Sigmoid colon (tissue), 7 donors: ENCODE measurements around the gene RAB31. TPM values are rescaled to one million over a fixed set of nuclear protein-coding genes. Genes with fewer than 3 reads are reported as not detected.

Experiments
- DNase-seq: peaks from one replicate; pipeline ENCODE4 v3.0.0-alpha.2; 2019
- H3K27ac ChIP-seq, 4 donors: fragments of 200-600 bp; sonication (generic); one replicate each; pipeline ENCODE4 v1.5.1; 2016 to 2019; ENCODE audit warnings: mild to moderate bottlenecking in 1 of 4
- H3K27me3 ChIP-seq, 3 donors: fragments of 200-600 bp; sonication (generic); one replicate each; pipeline ENCODE4 v1.5.1; 2019; ENCODE audit warnings: mild to moderate bottlenecking in 1 of 3
- H3K36me3 ChIP-seq, 4 donors: fragments of 200-600 bp; sonication (generic); one replicate each; pipeline ENCODE4 v1.5.1; 2016 to 2019
- H3K4me1 ChIP-seq, 4 donors: fragments of 200-600 bp; sonication (generic); one replicate each; pipeline ENCODE4 v1.5.1; 2017 to 2019
- H3K4me3 ChIP-seq, 4 donors: fragments of 200-600 bp; sonication (generic); one replicate each; pipeline ENCODE4 v1.5.1; 2017 to 2019; ENCODE audit warnings: mild to moderate bottlenecking in 2 of 4, moderate library complexity in 1 of 4
- H3K9me3 ChIP-seq, 4 donors: fragments of 200-600 bp in 3 of 4; sonication (generic) in 3 of 4; one replicate each; pipeline versions ENCODE4 v1.5.1 to v1.6.1; 2013 to 2019
- CTCF ChIP-seq, 4 experiments: fragments of 450-650 bp in 3 of 4; fragments of 200-600 bp in 1 of 4; IDR thresholded peaks; one replicate each; pipeline ENCODE4 v1.5.1; 2016 to 2019; ENCODE audit warnings: antibody characterized with exemption in 4 of 4, mild to moderate bottlenecking in 3 of 4, moderate library complexity in 2 of 4
- EP300 ChIP-seq, 4 donors: sonication (generic); formaldehyde crosslinking; IDR thresholded peaks; one replicate each; pipeline ENCODE4 v1.6.1; 2017; ENCODE audit warnings: antibody characterized with exemption in 4 of 4
- POLR2A ChIP-seq, 2 donors: fragments of 450-650 bp; IDR thresholded peaks; one replicate each; pipeline ENCODE4 v1.6.1; 2016; ENCODE audit warnings: antibody characterized with exemption in 2 of 2, mild to moderate bottlenecking in 2 of 2, moderate library complexity in 2 of 2
- POLR2AphosphoS5 ChIP-seq, 4 donors: sonication (generic); formaldehyde crosslinking; IDR thresholded peaks; one replicate each; pipeline ENCODE4 v1.6.1; 2017; ENCODE audit warnings: antibody characterized with exemption in 4 of 4
- WGBS, 2 donors: extraction: QIAGEN DNeasy Blood & Tissue Kit; methylation state at CpG; one replicate each; pipeline ENCODE4 v1.1.7; 2013; 5-methylcytosine and 5-hydroxymethylcytosine counted together
- intact Hi-C: fragments of 100-400 bp; cut with DNase I; formaldehyde crosslinking; loops from one replicate; pipeline ENCODE4 v1.15.1; 2023
- polyA plus RNA-seq, 3 donors: library from polyadenylated mRNA; stranded (reverse); fragments of 200-250 nt; gene quantifications; one replicate each; pipeline ENCODE4 v1.2.3, GENCODE V29; 2013
- total RNA-seq, 4 donors: library from RNA; depleted of rRNA; stranded (reverse); fragments of >200 nt; gene quantifications; one replicate each; pipeline ENCODE4 v1.1.0, GENCODE V29; 2016
- donor health status: healthy with polysubstance abuse.
- donor health status: Bipolar disorder and iron deficiency.
- donor health status: healthy.

The RAB31 gene
- total and polyA plus RNA-seq, 7 donors = 16.2 to 74.6 (median 52.0) TPM

- intact Hi-C loops = no loop called here
- TF ChIP-seq POLR2A (IDR thresholded peaks at IDR 0.05) (no peak), EP300 (IDR thresholded peaks at IDR 0.05) (no peak), CTCF (IDR thresholded peaks at IDR 0.05) (no peak), POLR2AphosphoS5 (IDR thresholded peaks at IDR 0.05) (no peak)
- WGBS, 2 donors = 85% methylated on average over 9 of the region's 9 CpGs
- Histone ChIP-seq H3K9me3 (no peaks in the 10 kb centered on the region), H3K4me3 (no peak overlapping the region), H3K27ac (no peak overlapping the region), H3K27me3 (no peaks in the 10 kb centered on the region), H3K36me3 (peaks cover 0 to 11% (median 0%) of the 10 kb centered on the region in 4 donors), H3K4me1 (peaks cover 0 to 30% (median 5%) of the 10 kb centered on the region in 4 donors)
- DNase-seq = peak; percentile 60
These were observed 23.9 kb downstream of the RAB31 start for GRCh38 chr18:9732031-9732430.

GRCh38 chr18:9734189-9734588, 26.1 kb downstream of the RAB31 start:
- H3K27ac ChIP-seq = no peak overlapping the region

GRCh38 chr18:9735238-9735637, 27.1 kb downstream of the RAB31 start:
- no peak for DNase-seq
- Histone ChIP-seq H3K27ac (no peak overlapping the region), H3K9me3 (no peaks in the 10 kb centered on the region), H3K4me3 (no peak overlapping the region), H3K36me3 (peaks cover 0 to 11% (median 0%) of the 10 kb centered on the region in 4 donors), H3K27me3 (no peaks in the 10 kb centered on the region), H3K4me1 (peaks cover 0 to 46% (median 10%) of the 10 kb centered on the region in 4 donors)
- intact Hi-C loops = no loop called here
- no peak for TF ChIP-seq POLR2A (IDR thresholded peaks at IDR 0.05)
- no peak for TF ChIP-seq POLR2AphosphoS5 (IDR thresholded peaks at IDR 0.05)
- TF ChIP-seq CTCF (IDR thresholded peaks at IDR 0.05) = no peak
- TF ChIP-seq EP300 (IDR thresholded peaks at IDR 0.05) = no peak
- 61 to 84% methylated on average over 9 of the region's 9 CpGs for WGBS, 2 donors

More at GRCh38 chr18:9734189-9734588, 26.1 kb downstream of the RAB31 start:
- no peaks in the 10 kb centered on the region for H3K27me3 ChIP-seq
- H3K9me3 ChIP-seq = no peaks in the 10 kb centered on the region
- H3K36me3 ChIP-seq = peaks cover 0 to 11% (median 0%) of the 10 kb centered on the region in 4 donors
- intact Hi-C loops = no loop called here
- no peak overlapping the region for H3K4me3 ChIP-seq
- peaks cover 0 to 47% (median 10%) of the 10 kb centered on the region in 4 donors for H3K4me1 ChIP-seq
- TF ChIP-seq EP300 (IDR thresholded peaks at IDR 0.05) = no peak
- no peak for TF ChIP-seq POLR2A (IDR thresholded peaks at IDR 0.05)
- no peak for TF ChIP-seq CTCF (IDR thresholded peaks at IDR 0.05)
- TF ChIP-seq POLR2AphosphoS5 (IDR thresholded peaks at IDR 0.05) = no peak
- DNase-seq = no peak
- WGBS, 2 donors = 29 to 48% methylated on average over 9 of the region's 9 CpGs

- intact Hi-C loops = no loop called here
- DNase-seq = no peak
- 73 to 74% methylated on average over 4 of the region's 4 CpGs for WGBS, 2 donors
- Histone ChIP-seq H3K4me3 (no peak overlapping the region), H3K9me3 (no peaks in the 10 kb centered on the region), H3K36me3 (peaks cover 0 to 11% (median 0%) of the 10 kb centered on the region in 4 donors), H3K27me3 (no peaks in the 10 kb centered on the region), H3K27ac (no peak overlapping the region), H3K4me1 (peaks cover 0 to 40% (median 7%) of the 10 kb centered on the region in 4 donors)
- TF ChIP-seq POLR2AphosphoS5 (IDR thresholded peaks at IDR 0.05) (no peak), EP300 (IDR thresholded peaks at IDR 0.05) (no peak), POLR2A (IDR thresholded peaks at IDR 0.05) (no peak), CTCF (IDR thresholded peaks at IDR 0.05) (no peak)
These were observed 27.8 kb downstream of the RAB31 start for GRCh38 chr18:9735879-9736278.

- intact Hi-C loops = no loop called here
- Histone ChIP-seq H3K4me3 (no peak overlapping the region), H3K4me1 (peaks cover 0 to 37% (median 6%) of the 10 kb centered on the region in 4 donors), H3K36me3 (peaks cover 0 to 11% (median 0%) of the 10 kb centered on the region in 4 donors), H3K9me3 (no peaks in the 10 kb centered on the region), H3K27me3 (no peaks in the 10 kb centered on the region), H3K27ac (no peak overlapping the region)
- DNase-seq = no peak
- no peak for TF ChIP-seq EP300 (IDR thresholded peaks at IDR 0.05)
- no peak for TF ChIP-seq POLR2AphosphoS5 (IDR thresholded peaks at IDR 0.05)
- no peak for TF ChIP-seq CTCF (IDR thresholded peaks at IDR 0.05)
- no peak for TF ChIP-seq POLR2A (IDR thresholded peaks at IDR 0.05)
- WGBS, 2 donors = 47 to 48% methylated on average over 4 of the region's 4 CpGs
These were observed 28.3 kb downstream of the RAB31 start for GRCh38 chr18:9736286-9736835.
